ENCODE data around the gene XXYLT1. TPM values are rescaled to one million over a fixed set of nuclear protein-coding genes. Genes with fewer than 3 reads are reported as not detected.

The XXYLT1 gene
- total RNA-seq, 1 experiment from 2014 or later, result 10.9 TPM

DNA sequence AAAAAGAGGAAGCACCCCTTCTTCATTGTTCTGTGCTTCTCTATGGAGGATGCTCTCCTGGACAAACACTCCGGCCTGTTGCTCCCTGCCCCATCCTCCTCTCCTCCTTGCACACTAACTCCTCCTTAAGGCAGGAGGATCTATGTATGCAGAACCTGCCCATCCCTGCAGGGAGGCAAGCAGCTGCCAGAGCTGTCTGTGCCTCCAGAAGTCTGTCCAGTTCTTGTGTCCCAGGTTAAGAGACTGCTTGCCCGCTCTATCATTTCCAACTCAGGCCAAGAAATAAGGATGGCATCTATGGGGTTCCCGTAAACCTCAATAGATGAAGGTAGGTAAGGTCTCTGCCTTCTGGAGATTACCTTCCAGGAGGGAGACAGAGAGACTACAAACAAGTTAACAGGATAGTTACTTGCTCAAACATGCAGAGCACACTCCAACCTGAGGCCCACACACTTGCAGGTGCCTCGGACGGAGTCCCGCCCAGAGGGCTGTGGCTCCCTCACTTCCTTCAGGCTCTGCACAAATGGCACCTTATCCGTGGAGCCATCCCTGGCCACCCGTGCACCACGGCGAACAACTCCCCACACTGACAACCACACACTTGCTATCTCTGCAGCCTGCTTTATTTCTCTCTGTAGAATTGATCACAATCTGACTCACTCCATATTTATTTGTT, 6.9 kb downstream of the XXYLT1 start:
- CTCF ChIA-PET, result no interaction called here
- TF ChIP-seq SIN3A (IDR thresholded peaks at IDR 0.05; ENCODE audit: low read depth) (no peak), POLR2AphosphoS5 (IDR thresholded peaks at IDR 0.05; ENCODE audit: low read depth, low read length) (no peak), ZFX (IDR thresholded peaks at IDR 0.05) (no peak), EZH2 (IDR thresholded peaks at IDR 0.05) (no peak), ELF1 (IDR thresholded peaks at IDR 0.05; ENCODE audit: borderline replicate concordance, low read depth) (no peak), YY1 (IDR thresholded peaks at IDR 0.05; ENCODE audit: extremely low read depth, insufficient replicate concordance, low read depth, low read length) (no peak), SP1 (IDR thresholded peaks at IDR 0.05; ENCODE audit: low read depth) (no peak), EZH2phosphoT487 (IDR thresholded peaks at IDR 0.05; ENCODE audit: borderline replicate concordance) (no peak)
- TF ChIP-seq, protein P1, sequence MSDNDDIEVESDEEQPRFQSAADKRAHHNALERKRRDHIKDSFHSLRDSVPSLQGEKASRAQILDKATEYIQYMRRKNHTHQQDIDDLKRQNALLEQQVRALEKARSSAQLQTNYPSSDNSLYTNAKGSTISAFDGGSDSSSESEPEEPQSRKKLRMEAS (IDR thresholded peaks at IDR 0.05), result no peak
- TF ChIP-seq, protein P2, sequence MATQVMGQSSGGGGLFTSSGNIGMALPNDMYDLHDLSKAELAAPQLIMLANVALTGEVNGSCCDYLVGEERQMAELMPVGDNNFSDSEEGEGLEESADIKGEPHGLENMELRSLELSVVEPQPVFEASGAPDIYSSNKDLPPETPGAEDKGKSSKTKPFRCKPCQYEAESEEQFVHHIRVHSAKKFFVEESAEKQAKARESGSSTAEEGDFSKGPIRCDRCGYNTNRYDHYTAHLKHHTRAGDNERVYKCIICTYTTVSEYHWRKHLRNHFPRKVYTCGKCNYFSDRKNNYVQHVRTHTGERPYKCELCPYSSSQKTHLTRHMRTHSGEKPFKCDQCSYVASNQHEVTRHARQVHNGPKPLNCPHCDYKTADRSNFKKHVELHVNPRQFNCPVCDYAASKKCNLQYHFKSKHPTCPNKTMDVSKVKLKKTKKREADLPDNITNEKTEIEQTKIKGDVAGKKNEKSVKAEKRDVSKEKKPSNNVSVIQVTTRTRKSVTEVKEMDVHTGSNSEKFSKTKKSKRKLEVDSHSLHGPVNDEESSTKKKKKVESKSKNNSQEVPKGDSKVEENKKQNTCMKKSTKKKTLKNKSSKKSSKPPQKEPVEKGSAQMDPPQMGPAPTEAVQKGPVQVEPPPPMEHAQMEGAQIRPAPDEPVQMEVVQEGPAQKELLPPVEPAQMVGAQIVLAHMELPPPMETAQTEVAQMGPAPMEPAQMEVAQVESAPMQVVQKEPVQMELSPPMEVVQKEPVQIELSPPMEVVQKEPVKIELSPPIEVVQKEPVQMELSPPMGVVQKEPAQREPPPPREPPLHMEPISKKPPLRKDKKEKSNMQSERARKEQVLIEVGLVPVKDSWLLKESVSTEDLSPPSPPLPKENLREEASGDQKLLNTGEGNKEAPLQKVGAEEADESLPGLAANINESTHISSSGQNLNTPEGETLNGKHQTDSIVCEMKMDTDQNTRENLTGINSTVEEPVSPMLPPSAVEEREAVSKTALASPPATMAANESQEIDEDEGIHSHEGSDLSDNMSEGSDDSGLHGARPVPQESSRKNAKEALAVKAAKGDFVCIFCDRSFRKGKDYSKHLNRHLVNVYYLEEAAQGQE (IDR thresholded peaks at IDR 0.05; ENCODE audit: low read depth), result no peak
- DNase-seq (ENCODE audit: low read depth, low spot score) (no peak), ATAC-seq (no peak)
- Histone ChIP-seq H3K79me2 (ENCODE audit: insufficient read depth, low read length) (peaks cover 26% of the 10 kb centered on the region), H3K9me3 (ENCODE audit: control insufficient read depth in 1 of 2, insufficient read depth in 1 of 2, low read depth in 1 of 2, low read length in 2 of 2) (no peaks in the 10 kb centered on the region), H3K4me3 (replicated peaks in 1 of 2; ENCODE audit: low read depth in 1 of 2, low read length in 2 of 2) (no peak overlapping the region), H3K4me1 (ENCODE audit: control insufficient read depth in 1 of 2, insufficient read depth in 2 of 2, low read length in 2 of 2) (peaks cover 4 to 17% of the 10 kb centered on the region in 2 experiments), H3K4me2 (ENCODE audit: low read length) (no peak overlapping the region), H2AFZ (ENCODE audit: low read depth, low read length, poor library complexity, severe bottlenecking) (no peak overlapping the region), H3K36me3 (ENCODE audit: control insufficient read depth in 1 of 2, insufficient read depth in 2 of 2, low read length in 2 of 2) (0 out of 4 replicates have a peak, but pooled peaks cover 0 to 5% of the 10 kb centered on the region in 2 experiments), H3K27ac (ENCODE audit: low read depth, low read length) (no peak overlapping the region), H3K9ac (ENCODE audit: low read length) (no peak overlapping the region), H3K9me2 (ENCODE audit: insufficient read depth) (no peaks in the 10 kb centered on the region), H4K20me1 (ENCODE audit: insufficient read depth) (no peaks in the 10 kb centered on the region), H3K27me3 (ENCODE audit: insufficient read depth, low read length) (no peaks in the 10 kb centered on the region)
- BruUV-seq (replicated peaks), result no TSS peak
- POLR2A ChIA-PET, result no interaction called here
- RAD21 ChIA-PET (ENCODE audit: low non-redundant PET in 1 of 2, low total read pairs in 2 of 2, uncharacterized antibody in 2 of 2, unreplicated experiment in 2 of 2), result no interaction called here
- intact Hi-C loops (cut with micrococcal nuclease), result loop anchor here (10.0 kb wide), 1 partner anchor 929 kb away; no protein-coding TSS in a partner anchor

Measured in HCT116 (cell line).